Measurements from ENCODE around the gene XIAP.

DNA sequence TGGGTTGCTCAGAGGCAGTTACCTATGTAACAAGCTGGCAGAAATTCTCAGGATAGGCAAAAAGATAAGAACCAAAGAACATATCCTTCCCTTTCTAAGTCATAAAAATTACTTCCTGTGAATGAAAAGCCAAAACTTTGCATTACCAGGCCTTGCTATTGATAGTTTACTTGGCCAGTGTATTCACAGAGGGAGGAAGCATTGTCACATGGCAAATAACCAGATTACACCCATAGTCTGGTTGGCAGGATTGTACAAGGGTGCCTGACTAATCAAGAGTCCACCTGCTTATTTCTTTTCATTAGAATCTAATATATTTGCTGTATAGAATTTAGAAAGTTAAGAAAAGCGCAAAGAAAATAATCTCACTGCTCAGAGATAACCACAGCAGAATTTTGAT, 14.1 kb downstream of the XIAP start:
- no peak for TF ChIP-seq CTCF (conservative IDR thresholded peaks at IDR 0.05; ENCODE audit: low read length)
- no peak for TF ChIP-seq EZH2phosphoT487 (IDR thresholded peaks at IDR 0.05; ENCODE audit: borderline replicate concordance)

All from Loucy (cell line).